SK-MEL-5 (cell line): ENCODE data around the gene ADA. TPM values are rescaled to one million over a fixed set of nuclear protein-coding genes. Genes with fewer than 3 reads are reported as not detected.

Source experiments
- DNase-seq: peaks from one replicate; pipeline ENCODE4 v3.0.0-alpha.2; 2016; ENCODE audit warnings: low read depth, low spot score
- in situ Hi-C: cut with HindIII; loops from 2 replicates; pipeline ENCODE4 v1.10.0; 2016; ENCODE audit warnings: low sequenced_read_pairs, high pct_unique_total_duplicates, low pct_unique_long_range_greater_than_20kb
- total RNA-seq: library from RNA; depleted of rRNA; stranded (reverse); fragments of >200 nt; shearing (Covaris generic); gene quantifications from 2 replicates; pipeline ENCODE4 v1.2.3, GENCODE V29; 2014

Gene ADA
- total RNA-seq, 1 experiment from 2014 or later, result 12.4 TPM

DNA sequence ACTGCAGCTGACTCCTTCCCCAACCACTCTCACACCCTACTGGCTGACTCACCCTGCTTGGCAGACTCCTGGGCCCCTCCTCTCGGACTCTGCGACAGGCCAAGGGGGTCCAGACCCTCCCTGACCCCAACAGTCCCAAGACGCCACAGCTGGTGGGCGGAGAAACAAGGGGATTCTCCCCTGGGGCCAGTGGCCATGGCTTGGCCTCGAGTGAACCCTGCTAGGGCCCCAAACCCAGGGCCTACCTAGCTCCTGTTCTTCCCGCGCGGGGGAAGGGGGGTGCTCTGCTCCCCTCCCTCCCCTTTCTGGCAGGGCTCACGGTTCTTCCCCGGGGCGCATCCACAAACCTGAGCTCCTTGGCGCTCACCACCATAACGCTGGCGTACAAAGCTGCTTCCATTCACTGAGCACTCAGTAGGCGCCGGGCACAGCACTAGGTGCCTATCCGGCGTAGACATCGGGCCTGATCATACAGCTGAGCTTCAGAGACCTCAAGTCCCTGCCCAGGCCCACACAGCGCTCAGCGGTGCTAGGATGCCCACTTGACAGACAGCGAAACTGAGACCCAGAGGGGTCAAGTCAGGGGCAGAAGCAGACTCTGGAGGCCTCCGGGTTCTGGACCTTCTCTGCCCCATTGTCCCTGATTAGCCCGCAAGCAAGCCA is 597 bp downstream of the ADA start:
- in situ Hi-C loops, result no loop called here

DNA sequence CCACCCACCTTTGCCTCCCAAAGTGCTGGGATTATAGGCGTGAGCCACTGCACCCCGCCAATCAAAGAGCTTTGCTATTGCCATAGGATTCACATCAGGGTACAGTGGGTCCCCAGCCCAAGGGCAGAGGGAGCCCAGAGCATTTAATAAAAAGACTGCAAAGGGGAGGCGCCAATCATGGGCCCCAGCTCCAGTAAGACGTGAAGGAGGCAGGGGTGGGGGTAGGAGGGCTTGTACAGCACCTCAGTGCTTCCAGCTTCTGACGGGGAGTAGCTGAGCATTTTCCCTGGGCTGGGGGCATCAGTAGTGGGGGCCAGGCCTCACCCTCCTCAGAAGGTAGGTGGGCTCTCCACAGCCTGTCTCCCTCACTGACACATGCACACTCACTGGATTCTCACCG is 1.5 kb downstream of the ADA start:
- in situ Hi-C loops, result no loop called here
- DNase-seq, result no peak

More for the DNA sequence above, 597 bp downstream of the ADA start:
- no peak for DNase-seq

DNA sequence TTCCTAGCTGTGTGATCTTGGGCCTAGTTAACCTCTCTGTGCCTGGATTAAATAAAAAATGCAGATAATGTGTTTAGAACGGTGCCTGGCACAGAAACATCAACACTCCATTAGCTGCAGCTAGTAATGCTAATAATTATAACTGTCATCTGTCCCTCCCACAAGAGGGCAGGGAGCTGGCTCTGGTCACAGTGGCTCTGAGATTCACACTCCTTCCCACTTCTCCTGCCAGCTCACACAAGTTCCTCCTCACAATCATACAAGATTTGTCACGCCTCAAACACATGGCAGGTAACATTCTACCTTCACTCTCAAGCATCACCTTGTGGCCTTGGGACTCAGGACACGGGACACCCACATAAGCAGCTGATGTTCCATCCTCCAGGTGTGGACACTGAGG is 2.4 kb downstream of the ADA start:
- in situ Hi-C loops, result no loop called here

DNA sequence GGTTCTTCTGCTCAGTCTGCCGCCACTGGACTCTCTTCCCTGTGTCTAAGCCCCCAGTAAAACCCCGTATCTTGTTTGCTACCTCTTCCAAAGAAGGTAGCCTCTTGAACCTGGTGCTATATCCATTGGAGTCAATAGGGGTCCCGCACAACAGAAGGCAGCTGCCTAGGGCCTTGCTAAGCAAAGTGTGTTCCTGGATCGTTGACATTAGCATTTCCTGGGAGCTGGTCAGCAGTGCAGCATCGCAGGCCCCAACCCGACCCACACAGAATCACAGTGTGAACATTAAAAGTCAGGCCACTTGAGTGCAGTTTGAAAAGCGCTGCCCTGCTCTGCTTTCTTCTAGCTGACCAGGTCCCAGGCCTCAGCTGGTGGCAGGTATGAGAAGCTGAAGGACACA is 2.9 kb downstream of the ADA start:
- DNase-seq, result no peak
- in situ Hi-C loops, result no loop called here

More for the DNA sequence above, 2.4 kb downstream of the ADA start:
- DNase-seq, result no peak

DNA sequence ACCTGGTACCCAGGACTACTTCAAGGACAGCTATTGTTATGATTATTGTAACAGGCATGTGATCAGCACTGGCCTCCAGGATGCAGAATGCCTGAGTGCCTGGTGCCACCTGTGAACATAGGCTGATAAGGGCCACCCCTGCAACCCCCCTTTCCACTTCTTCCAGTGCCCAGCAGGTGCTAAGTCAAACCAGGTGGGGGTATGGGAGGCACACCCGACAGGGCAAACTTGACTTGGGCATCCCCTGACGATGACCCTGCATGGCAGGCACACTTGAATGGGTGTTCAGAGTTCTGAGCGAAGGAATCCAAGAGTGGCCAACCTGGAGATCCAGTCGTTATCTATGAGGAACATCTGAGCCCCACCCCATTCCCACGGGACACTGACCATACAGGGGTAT is 3.4 kb downstream of the ADA start:
- in situ Hi-C loops, result no loop called here
- no peak for DNase-seq

DNA sequence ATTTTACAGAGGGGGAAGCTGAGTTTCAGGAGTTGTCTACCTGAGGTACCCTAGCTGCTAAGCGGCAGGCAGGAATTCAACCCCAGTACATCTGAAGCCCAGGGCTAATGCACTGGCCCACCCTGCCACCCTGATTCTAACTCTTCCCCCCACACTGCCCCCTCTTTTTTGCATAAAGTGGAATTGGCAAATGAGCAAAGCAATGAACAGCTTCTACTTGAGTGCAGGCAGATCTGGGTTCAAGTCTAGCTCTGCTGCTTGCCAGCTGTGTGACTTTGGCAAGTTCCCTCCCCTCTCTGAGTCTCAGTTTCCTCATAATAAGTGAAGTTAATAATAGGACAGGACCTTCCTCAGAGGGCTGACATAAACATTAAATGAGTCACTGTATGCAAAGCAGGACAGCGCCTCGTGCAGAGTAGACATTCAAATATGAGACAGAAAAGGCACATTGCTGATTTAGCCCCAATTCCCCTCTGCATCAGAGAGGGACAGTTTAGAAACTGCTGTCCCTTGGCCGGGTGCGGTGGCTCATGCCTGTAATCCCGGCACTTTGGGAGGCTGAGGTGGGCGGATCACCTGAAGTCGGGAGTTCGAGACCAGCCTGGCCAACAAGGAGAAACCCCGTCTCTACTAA is 4.7 kb downstream of the ADA start:
- DNase-seq, result no peak
- in situ Hi-C loops, result no loop called here

DNA sequence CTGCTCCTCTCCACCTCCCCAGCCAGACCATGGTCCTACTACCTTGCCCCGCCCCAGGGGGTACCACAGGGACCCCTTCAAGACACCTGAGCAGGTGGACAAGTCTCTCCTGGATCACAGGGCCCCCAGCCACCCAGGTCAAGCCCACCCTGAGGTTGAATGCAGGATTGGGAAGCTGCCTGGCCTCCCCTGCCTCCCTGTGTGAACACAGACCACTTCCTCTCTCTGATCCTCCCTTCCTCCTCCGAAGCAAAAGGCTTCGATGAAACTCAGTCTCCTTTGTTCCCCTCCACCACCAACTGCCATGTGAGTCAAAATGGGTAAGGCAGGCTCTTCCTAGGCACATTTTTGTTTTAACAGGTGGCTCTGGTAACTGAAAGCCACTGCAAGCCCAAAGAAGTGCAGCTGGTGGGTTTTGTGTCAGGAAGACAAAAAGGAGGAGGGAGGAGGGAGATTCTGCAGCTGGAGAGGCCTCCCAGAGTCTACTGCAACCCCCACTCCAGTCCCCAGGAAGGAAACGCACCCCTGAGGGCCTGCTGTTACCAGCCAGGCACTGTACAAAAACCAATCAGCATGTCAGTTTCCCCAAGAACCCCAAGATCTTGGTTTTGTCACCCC is 5.4 kb downstream of the ADA start:
- no peak for DNase-seq
- in situ Hi-C loops, result no loop called here

DNA sequence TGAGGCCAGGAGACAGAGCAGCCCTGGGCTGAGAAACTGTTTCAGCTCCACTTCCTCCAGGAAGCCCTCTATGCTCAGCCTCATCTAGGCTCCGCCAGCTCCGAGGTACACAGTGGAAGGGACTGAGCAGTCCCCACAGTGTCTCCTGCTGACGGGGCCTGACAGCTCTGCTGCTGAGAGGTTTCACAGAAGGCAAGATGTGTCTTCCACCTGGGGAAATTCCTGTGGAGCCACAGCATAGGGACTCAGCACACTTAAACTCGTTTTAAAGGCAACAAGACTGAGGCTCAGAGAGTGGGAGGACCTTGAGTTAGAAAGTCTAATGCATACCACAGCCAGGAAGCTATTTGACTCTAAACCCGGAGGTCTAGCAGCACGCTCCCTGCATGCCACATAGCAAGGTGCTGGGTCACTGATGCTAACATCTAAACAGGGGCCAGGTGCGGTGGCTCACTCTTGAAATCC is 6.8 kb downstream of the ADA start:
- in situ Hi-C loops, result no loop called here
- no peak for DNase-seq

DNA sequence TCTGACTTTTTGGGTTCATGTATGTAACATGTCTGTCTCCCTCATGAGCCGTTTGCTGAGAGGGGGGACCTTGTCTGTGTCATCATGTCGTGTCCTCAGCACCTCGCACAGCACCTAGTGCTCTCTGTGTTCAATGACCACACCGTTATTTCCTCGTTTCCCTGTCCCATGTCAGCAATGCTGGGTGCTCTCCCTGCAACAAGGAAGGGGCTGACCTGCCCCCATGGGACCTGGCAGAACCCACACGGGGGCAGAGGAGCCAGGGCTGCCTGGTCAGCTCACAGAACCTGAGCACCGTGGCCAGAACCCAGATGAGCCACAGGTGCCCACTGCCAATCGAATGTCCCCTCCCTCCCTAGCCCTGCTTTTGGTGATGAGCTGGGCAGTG is 7.3 kb downstream of the ADA start:
- no peak for DNase-seq
- in situ Hi-C loops, result no loop called here

DNA sequence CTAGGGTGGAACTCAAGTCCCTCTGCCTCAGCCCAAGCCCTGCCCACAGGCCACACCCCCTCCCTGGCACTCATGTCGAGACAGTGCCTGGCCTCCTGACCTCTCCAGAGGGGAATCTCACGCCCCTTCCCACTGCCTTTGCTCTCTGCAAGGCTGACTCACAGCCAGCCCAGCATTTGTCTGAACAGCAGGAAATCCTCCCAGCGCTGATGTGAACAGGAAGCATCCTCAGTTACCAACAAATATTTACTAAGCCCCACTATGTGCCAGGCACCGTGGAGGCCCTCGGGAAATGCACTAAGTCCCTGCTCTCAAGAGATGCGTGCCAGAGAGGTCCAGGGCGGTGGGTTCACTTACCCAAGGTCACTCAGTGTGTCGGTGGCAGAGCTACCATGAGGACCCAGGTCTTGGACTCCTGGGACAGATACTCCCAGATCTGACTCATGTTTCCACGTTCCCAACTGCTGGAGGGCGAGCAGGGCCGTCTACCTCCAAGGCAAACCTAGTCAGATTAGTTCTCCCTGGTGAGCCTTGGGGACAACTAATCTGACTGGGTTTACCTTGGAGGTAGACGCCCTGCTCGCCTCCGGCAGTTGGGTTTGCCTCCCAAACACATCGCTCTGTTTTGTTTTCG is 7.8 kb downstream of the ADA start:
- in situ Hi-C loops, result no loop called here
- DNase-seq, result peak; percentile 43

DNA sequence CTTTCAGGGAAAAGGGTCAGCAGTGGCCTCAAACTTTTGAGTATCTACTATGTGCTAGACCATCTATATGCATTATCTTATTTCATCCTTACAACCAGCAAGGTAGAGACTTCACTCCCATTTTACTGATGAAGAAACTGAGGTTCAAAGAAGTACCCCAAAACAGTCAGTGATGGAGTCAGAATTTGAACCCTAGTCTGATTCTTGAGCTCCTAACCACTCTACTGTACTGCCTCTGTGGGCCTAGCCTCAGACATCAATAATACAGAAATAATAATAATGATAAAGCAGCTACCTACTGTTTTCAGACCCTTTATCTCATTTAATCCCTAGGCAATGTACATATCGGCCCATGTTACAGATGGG is 8.4 kb downstream of the ADA start:
- no peak for DNase-seq
- in situ Hi-C loops, result no loop called here

DNA sequence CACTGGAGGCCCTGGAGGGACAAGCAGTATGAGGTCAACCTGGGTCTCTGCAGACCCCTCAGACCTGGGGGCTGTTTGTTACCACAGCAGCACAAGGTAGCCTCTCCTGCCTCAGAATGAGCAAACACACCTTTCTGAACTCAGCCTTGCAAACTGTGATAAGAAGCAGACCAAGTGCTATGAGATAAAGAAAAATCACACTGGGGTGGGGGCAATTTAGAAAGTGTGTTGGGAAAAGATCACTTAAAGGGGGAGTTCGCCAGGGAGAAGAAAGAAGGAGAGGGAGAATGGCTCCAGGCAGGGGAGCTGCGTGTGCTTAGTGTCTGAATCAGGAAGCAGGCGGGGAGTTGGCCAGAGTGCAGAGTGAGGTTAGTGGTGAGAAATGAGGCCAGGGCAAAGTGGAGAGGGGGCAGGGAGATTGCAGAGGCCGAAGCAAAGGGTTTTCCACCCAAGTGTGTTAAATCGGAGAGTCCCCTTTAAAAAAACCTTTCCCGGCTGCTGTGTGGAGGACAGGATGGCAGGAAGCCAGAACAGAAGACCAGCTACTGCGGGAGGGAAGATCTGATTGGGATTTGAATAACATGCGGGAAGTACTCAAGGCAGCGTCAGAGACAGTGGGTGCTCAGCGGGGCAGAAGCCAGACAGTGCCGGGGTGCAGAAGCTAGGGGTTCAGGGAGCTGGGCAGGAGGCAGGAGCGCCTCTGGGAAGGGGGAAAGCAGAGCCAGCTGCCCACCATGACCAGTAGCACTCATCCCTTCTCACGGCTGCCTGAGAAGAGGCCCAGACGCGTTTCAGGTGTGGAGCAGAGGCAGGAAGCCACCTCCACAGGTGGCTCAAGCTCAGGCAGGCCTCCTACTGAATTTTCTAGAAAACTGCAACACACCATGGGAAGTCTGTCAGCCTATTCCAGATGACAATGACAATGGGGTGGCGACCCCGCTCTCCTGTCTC is 9.0 kb downstream of the ADA start:
- DNase-seq, result peak; percentile 40
- in situ Hi-C loops, result no loop called here

DNA sequence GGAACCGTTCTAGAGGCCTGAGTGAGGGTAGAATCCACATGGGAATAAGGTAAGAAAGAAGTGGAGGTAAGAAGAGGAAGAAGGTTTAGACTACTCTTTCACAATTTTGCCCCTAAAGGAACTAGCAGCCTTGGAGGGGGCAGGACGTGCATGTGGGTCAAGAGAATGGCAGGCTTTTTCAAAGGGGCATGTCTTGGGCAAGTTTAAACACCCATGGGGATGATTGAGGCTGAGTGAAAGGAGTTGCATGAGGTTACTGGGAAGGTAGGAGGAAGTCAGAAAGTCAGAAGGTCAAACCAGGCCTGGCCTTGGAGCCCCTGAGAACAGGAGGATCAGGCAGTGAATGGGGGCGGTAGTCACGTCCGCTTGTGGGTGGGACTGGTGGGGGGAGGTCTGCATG is 10.2 kb downstream of the ADA start:
- in situ Hi-C loops, result no loop called here
- no peak for DNase-seq

DNA sequence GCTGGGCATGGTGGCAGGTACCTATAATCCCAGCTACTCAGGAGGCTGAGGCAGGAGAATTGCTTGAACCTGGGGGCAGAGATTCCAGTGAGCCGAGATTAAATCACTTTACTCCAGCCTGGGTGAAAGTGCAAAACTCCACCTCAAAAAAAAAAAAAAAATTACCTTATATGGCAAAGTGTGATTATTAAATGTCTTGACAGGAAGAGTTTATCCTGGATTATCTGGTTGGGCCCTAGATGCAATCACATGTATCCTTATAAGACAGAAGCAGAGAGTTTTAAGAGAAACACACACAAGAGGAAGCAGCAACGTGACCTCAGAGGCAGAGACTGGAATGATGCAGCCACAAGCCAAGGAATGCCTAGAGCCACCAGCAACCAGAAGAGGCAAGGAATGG is 11.0 kb downstream of the ADA start:
- in situ Hi-C loops, result no loop called here
- DNase-seq, result no peak

DNA sequence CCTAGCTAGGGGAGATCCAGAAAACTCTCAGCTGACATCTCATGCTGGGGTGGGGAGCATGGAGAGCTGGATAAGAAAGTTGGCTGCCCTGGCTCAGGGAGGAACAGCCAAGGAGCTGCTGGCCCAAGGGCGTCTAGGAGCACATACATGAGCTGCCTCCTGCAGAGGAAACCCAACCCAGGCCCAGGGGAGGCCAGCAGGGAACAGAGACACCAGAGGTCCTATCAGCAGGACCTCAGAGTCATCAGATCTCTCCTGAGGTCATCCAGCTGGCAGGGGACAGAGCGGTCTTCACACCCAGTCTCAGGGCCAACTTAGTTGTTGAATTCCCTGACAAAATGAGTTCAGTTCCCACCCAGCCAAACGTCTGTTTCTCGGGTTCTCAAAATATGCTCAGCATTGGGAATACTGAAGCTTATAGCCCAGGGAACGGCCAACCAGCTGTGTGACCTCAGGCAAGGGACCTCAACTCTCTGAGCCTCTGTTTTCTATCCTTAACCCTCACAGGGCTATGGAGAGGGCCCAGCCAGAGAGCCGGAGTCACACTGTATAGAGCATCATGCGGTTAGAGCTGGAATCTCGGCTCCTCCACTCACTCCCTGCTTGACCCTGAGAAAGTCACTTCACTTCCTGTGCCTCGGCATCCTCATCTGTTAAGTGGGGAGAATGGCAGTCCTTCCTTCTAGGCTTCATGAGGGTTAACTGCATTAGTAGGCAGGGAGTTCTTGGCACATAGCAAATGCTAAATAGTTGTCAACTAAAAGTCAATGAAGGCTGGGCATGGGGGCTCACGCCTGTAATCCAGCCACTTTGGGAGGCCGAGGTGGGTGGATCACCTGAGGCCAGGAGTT is 13.8 kb downstream of the ADA start:
- in situ Hi-C loops, result no loop called here
- no peak for DNase-seq

DNA sequence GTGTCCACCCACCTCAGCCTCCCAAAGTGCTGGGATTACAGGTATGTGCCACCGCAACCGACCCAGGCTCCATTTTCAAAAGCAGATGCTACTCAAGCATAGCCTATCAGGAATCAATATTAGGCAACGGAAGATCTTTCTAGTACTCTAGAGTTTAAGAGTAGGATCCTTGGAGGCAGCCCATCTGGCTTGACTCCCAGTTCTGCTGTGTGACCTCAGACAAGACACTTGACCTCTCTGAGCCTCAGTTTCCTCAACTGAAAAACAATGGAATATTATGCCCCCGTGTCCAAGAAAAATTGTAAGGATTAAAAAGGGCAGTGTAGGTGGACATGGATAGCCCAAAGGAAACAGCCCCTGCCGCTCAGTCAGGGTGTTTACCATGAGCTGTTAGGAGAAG is 14.5 kb downstream of the ADA start:
- no peak for DNase-seq
- in situ Hi-C loops, result no loop called here

DNA sequence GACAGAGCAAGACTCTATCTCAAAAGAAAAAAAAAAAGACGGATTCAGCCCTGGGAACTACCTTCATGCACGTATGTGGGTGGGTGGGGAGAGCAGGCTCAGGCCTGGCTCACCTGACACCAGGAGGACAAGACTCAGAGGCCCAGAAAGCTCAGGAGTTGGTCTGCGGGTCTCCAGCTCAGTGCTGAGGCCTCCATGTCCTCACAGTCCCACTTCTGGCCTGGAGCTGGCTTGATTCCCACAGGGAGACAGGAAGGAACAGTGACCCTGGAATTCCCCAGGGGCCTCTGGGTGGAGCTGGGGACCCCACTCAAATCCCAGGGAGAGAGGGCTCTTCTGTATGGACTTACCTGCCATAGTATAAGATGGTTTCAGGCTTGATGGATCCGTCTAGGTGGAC is 15.6 kb downstream of the ADA start:
- in situ Hi-C loops, result no loop called here
- DNase-seq, result no peak
